Fibroblast of skin of scalp (primary cell): ENCODE data around the gene ADD3.
"Not testable (repeated sequence)": the region's sequence is repeated elsewhere in the genome, so short reads cannot be mapped to it uniquely, and the experiment has no call there.

ENCODE experiments used
- DNase-seq: peaks from one replicate; pipeline ENCODE4 v3.0.0-alpha.2; 2013

Gene ADD3

GRCh38 chr10:110035070-110035921, 27.5 kb downstream of the ADD3 start:
- no peak for DNase-seq

- DNase-seq = no peak
Observed at GRCh38 chr10:110036640-110037039, 28.9 kb downstream of the ADD3 start.

DNA sequence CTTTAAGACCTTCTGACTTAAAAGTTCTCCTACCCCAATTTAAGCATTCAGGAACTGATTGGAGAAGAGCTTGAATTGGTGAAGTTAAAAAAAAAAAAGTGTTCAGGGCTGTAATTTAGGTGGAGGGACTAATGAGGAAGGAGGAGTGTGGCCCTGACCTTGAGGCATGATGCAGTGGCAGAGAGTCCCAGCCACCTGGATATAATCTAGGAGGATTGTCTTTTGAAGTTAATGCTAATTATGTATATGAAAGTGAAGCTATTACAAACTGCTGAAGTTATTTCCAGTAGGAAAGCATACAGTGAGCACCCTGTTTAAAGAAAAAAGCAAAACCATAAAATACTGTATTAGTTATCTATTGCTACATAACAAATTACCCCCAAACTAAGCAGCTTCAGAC, 31.5 kb downstream of the ADD3 start:
- no peak for DNase-seq

- no peak for DNase-seq
Observed at GRCh38 chr10:110040108-110040507, 32.3 kb downstream of the ADD3 start.

- no peak for DNase-seq
Observed at GRCh38 chr10:110040767-110041478, 33.1 kb downstream of the ADD3 start.

GRCh38 chr10:110041479-110041829, 33.7 kb downstream of the ADD3 start:
- DNase-seq = no peak

DNA sequence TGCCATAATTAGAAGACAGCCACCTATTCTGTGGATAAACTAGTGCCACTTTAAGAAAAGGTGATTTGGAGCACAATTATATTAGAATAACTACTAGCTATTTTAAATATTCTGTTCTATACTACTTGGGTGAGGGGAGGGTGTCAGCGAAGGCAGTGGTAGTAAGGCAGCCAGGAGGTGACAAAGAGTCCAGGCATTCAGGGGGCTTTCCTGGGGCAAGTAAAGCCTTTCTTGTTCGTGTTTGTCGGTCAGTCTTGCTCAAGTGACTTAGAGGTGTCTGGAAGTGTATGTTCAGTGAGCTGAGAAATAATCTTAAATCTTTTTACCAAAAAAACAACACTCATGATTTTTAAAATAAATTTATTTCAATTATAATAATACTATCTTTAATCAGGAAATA, 34.4 kb downstream of the ADD3 start:
- DNase-seq = no peak

- DNase-seq = no peak
Observed at GRCh38 chr10:110042891-110043290, 35.1 kb downstream of the ADD3 start.

- no peak for DNase-seq
Observed at GRCh38 chr10:110044681-110045080, 36.9 kb downstream of the ADD3 start.

DNA sequence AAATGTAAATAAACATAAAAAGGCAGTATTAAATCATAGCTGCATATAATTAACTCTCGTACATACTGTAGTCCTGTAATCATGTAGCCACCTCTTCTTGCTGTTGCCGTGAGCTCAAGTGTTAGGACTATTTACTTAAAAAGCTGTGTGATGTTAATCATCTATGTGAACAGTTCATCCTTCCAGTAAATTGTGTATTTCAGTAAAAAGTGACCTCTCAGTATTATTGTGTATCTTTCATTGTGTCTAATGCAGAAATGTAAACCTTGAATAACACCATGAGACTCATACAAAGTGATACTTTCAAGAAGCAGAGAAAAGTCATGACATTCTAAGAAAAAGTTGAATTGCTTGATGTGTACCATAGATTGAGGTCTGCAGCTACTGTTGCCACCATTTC, 38.0 kb downstream of the ADD3 start:
- no peak for DNase-seq

- not testable (repeated sequence) for DNase-seq
Observed at GRCh38 chr10:110048145-110048544, 40.4 kb downstream of the ADD3 start.

- DNase-seq = no peak
Observed at GRCh38 chr10:110048781-110049180, 41.0 kb downstream of the ADD3 start.

- DNase-seq = not testable (repeated sequence)
Observed at GRCh38 chr10:110049889-110050591, 42.3 kb downstream of the ADD3 start.

DNA sequence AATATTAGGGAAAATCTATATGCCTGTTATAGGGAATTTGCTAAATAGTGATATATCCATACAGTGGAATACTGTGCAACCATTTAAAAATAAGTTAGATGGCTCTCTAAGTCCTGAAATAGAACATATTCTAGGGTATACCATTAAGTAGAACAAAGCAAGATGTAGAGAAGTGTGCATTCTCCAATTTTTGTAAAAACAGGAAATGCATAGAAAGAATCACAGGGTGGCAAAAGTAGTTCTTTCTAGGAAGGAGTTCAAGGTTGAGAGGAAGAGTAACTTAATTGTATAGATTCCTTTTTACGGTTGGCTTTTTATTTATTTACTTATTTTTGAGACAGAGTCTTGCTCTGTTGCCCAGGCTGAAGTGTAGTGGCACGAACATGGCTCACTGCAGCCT, 43.7 kb downstream of the ADD3 start:
- no peak for DNase-seq

DNA sequence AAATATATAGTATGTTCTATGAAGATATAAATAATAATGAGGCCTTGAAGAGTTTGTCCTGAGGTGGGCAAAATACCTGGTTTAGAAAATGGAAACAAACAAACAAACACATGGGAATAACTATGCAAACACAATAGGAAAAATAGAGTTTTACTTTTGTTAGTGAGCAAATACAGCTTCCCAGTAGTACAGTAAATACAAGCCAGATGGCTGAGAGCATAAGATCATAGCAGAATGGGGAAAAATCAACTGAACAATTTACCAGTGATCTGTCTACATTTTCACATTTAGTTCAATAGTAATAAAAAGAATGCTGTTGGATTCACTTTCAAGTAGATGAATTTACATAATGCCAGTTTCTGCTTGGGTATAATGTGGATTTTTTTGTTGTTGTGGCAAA, 45.1 kb downstream of the ADD3 start:
- no peak for DNase-seq

GRCh38 chr10:110056822-110057221, 49.0 kb downstream of the ADD3 start:
- peak; percentile 82 for DNase-seq

DNA sequence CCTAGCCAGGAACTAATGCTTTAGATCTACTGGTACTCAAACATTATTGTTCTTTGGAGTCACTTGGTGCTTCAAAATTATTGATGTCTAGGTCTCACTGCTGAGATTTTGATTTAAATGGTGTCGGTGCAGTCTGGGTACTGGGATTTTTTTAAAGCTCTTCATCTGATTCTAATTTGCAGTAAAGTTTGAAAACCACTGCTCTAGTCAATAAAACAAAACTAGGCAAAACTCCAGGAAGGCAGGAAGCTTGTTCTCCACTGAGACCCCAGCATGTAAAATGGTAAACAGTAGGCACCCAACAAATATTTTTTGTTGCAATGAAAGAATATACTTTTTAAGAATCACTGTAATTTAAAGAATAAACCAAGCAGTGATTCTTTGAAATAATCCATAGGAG, 49.7 kb downstream of the ADD3 start:
- DNase-seq = peak; percentile 39

GRCh38 chr10:110058212-110058611, 50.4 kb downstream of the ADD3 start:
- no peak for DNase-seq

DNA sequence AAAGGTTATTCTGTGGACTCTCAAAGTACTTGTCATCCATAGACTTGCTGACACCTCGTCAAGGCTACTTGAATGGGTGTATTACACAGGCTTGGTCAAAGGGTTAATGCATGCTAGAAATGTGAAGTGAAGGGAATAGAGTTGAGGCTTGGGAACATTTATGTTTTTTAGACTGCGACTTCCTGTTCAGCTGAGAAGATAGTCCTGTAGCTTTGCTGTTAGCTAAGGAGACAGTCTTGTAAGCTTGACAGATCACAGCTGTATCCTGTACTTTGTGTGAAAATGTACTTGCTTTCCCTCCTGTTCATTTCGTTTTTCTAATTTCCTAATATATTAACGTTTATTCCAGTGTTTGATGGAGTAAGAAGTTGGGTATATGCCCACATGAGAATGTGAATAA, 52.1 kb downstream of the ADD3 start:
- DNase-seq = no peak

DNA sequence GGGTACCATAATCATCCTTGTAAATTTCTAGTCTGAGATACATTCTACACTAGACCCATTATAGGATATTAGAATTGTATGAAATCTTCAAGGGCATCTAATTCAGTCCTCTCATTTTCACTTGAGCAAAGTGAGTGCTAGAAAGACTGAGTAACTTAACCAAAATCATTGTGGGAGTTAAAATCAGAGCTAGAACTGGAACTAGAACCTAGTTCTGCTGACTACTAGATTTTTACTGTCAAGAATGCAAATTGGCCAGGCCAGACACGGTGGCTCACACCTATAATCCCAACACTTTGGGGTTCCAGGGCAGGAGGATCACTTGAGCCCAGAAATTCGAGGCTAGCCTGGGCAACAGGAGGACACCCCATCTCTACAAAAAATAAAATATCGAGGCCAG, 53.9 kb downstream of the ADD3 start:
- no peak for DNase-seq

DNA sequence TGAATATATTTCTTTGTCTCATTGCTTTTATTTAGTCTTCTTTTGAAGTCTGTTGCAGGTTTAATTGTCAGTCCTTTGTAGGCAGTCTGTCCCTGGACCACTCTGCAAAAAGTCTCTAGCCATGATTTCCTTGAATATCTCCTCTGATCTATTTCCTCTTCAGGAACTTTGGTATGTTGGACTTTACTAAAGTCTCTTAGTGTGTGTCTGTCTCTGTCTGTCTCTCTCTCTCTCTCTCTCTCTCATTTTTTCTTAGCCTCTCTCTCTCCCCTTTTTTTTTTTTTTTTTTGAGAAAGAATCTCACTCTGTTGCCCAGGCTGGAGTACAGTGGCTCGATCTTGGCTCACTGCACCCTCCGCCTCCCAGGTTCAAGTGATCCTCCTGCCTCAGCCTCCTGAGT, 57.5 kb downstream of the ADD3 start:
- no peak for DNase-seq

GRCh38 chr10:110067960-110068770, 60.4 kb downstream of the ADD3 start:
- no peak for DNase-seq

DNA sequence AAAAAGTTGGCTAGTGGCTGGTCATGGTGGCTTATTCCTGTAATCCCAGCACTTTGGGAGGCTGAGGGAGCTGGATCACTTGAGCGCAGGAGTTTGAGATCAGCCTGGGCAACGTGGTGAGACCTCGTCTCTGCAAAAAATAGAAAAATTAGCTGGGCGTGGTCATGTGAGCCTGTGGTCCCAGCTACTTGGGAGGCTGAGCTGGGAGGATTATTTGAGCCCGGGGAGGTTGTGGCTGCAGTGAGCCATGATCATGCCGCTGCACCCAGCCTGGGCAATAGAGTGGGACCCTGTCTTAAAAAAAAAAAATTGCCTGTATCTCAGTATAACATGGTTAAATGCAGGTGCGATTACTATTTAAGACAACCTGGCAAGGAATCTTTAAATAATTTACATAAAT, 61.0 kb downstream of the ADD3 start:
- DNase-seq = no peak
